ENCODE data around the gene TAF1C.

TAF1C gene

DNA sequence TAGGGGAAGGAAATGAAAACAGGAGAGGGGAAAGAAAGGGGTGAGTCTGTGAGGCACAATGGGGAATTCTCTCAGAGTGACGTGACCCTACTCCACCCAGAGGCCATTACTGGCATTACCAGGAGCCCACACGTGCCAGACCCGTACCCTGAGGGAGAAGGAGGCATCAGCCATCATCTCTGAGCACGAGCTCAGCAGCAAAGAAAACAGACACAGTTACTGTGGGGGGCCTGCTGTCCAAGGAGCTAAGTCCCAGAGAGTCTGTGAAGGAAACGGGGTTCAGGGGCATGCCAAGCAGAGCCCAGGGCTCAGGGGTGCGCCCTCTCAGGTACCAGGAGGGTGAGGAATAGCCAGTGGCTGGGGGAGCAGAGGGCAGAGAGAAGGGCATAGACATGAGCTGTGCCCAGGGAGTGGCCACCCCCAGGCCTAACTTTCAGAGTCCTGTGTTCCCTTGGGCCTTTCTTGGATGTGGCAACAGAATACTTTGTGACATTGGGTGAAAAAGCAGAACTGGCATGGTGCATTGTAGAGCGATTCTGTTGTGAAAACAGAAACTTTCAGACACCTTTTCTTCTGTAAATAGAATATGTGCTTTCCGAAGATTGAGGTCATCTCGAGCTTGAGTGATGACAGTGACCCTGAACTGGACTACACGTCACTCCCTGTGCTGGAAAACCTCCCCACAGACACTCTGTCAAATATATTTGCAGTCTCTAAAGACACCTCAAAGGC, 11.3 kb downstream of the TAF1C start:
- TF ChIP-seq, protein P1, sequence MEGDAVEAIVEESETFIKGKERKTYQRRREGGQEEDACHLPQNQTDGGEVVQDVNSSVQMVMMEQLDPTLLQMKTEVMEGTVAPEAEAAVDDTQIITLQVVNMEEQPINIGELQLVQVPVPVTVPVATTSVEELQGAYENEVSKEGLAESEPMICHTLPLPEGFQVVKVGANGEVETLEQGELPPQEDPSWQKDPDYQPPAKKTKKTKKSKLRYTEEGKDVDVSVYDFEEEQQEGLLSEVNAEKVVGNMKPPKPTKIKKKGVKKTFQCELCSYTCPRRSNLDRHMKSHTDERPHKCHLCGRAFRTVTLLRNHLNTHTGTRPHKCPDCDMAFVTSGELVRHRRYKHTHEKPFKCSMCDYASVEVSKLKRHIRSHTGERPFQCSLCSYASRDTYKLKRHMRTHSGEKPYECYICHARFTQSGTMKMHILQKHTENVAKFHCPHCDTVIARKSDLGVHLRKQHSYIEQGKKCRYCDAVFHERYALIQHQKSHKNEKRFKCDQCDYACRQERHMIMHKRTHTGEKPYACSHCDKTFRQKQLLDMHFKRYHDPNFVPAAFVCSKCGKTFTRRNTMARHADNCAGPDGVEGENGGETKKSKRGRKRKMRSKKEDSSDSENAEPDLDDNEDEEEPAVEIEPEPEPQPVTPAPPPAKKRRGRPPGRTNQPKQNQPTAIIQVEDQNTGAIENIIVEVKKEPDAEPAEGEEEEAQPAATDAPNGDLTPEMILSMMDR (IDR thresholded peaks at IDR 0.05; ENCODE audit: control insufficient read depth, insufficient read depth, low read depth, low read length, missing control alignments), result peak; percentile 67
- no peak for DNase-seq (ENCODE audit: low read depth)
- H3K4me3 ChIP-seq (ENCODE audit: control insufficient read depth, low read depth, low read length), result no peak overlapping the region

DNA sequence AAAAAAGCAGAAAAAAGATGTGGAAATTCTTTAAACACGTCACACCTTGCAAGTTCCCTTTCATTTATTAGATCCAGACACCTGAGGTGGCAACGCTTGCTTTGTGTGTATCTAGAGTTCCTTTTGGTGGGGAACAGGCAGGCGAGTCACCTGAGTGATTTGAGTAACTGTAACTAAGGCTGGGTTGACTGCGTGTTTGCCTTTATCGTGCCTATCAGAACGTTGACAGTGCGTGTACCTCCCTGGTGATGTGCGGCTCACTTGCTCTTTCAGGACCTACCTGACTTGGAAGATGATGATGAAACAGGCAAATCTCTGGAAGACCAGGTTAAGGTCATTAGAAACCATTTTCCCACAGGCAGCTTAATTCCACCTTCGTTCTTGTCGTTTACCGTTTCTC, 12.5 kb downstream of the TAF1C start:
- DNase-seq (ENCODE audit: low read depth), result no peak
- H3K4me3 ChIP-seq (ENCODE audit: control insufficient read depth, low read depth, low read length), result no peak overlapping the region
- TF ChIP-seq, protein P1 (IDR thresholded peaks at IDR 0.05; ENCODE audit: control insufficient read depth, insufficient read depth, low read depth, low read length, missing control alignments), result no peak

- no peak overlapping the region for H3K4me3 ChIP-seq (ENCODE audit: control insufficient read depth, low read depth, low read length)
- DNase-seq (ENCODE audit: low read depth), result no peak
- TF ChIP-seq, protein P1 (IDR thresholded peaks at IDR 0.05; ENCODE audit: control insufficient read depth, insufficient read depth, low read depth, low read length, missing control alignments), result no peak
Observed at GRCh38 chr16:84169765-84170310, 17.0 kb downstream of the TAF1C start.

DNA sequence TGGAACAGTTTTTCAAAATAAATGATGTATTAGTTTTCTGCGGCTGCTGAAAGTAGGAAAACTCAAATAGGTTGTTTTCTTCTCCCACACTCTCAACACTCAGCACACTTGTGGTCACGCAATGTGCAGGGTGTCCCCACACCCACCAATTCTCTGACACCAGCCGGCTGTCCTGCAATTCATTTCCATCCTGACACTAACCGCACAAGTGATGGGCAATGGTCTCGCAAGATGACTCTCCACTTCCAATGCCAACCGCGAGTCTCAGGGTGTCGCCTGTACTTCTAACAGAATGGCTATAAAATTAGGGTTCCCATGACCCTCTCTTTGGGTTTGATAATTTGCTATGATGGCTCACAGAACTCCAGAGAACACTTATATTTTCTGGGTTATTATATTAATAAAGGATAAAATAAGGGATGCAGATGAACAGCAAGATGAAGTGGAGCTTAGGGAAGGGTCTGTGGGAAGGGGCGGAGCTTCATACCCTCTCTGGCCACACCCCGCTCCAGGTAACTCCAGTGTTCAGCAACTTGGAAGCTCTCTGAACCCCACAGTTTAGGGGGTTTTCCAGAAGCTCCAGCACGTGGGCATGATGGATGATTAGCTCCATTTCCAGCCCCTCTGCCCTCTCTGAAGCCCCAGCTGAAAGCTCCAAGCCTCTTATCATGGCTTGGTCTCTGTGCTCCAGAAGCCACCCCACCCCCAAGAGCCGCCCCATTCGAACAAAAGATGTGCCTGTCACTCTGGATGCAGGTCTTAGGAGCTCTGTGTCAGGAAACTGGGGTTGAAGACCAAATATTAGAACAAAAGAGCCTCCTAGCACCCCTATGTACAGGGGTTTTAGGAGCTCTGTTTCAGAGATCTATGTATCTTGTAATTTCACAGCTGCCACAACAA, 19.8 kb downstream of the TAF1C start:
- TF ChIP-seq, protein P1 (IDR thresholded peaks at IDR 0.05; ENCODE audit: control insufficient read depth, insufficient read depth, low read depth, low read length, missing control alignments), result no peak
- no peak for DNase-seq (ENCODE audit: low read depth)

DNA sequence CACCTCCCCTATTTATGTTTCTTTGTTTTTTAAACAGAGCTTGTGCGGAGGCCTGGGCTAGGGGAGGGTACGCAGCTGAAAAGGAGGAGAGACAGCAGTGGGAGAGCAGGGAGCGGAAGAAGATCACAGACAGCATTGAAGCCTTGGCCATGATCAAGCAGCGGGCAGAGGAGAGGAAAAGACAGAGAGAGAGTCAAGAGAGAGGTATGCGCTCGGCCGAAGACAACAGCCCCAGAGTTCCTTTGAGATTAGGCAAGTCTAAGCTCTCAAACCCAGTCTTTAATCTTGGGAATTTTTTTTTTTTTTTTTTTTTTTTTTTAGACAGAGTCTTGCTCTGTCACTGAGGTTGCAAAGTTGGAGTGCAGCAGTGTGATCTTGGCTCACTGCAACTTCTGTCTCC, 21.1 kb downstream of the TAF1C start:
- no peak for DNase-seq (ENCODE audit: low read depth)
- TF ChIP-seq, protein P1 (IDR thresholded peaks at IDR 0.05; ENCODE audit: control insufficient read depth, insufficient read depth, low read depth, low read length, missing control alignments), result no peak
- no peak overlapping the region for H3K4me3 ChIP-seq (ENCODE audit: control insufficient read depth, low read depth, low read length)

More for the DNA sequence above, 19.8 kb downstream of the TAF1C start:
- no peak overlapping the region for H3K4me3 ChIP-seq (ENCODE audit: control insufficient read depth, low read depth, low read length)

DNA sequence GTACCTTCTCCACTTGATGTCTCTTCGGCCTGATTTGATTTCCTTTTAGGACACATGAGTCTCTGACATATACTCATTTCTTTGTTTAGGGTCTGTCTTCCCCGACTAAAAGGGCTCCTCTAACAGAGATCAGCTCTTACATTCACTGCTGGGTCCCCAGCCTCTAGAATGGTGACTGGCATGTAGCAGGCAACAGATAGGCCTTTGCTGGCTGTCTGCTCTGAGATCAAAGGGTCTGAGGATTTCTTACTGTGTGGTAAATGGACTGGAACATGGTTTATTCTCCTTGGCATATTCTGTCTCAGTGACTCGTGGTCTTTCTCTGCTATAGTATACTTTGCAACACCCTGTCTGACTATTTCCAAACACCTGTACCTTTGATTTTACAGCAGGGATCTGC, 25.1 kb downstream of the TAF1C start:
- TF ChIP-seq, protein P1 (IDR thresholded peaks at IDR 0.05; ENCODE audit: control insufficient read depth, insufficient read depth, low read depth, low read length, missing control alignments), result no peak
- no peak overlapping the region for H3K4me3 ChIP-seq (ENCODE audit: control insufficient read depth, low read depth, low read length)
- DNase-seq (ENCODE audit: low read depth), result no peak

Data from AG09309 (cell line).